HCT116 (cell line): ENCODE data around the gene PSD. TPM values are rescaled to one million over a fixed set of nuclear protein-coding genes. Genes with fewer than 3 reads are reported as not detected.

ENCODE experiments used
- ATAC-seq: fragments of 200-7000 bp; cut with Tn5 transposase; 2 replicates; pipeline ENCODE4 v1.9.1; 2020; ENCODE audit warnings: mild to moderate bottlenecking, moderate library complexity
- BruUV-seq: library from RNA; stranded (reverse); fragments of 400-500 nt; replicated peaks from 2 replicates; lab custom pipeline; 2021; lab: Mats Ljungman, UMichigan
- CTCF ChIA-PET: fragments of 300-600 bp; sonication (Branson Sonifier 250); formaldehyde crosslinking; loops from one replicate; lab custom pipeline; 2021; ENCODE audit warnings: antibody characterized with exemption; lab: Charles Lee
- POLR2A ChIA-PET: fragments of 300-600, 350-600 bp; sonication (Branson Sonifier 250); formaldehyde crosslinking; loops from one replicate; lab custom pipeline; 2021; ENCODE audit warnings: antibody characterized with exemption; lab: Charles Lee
- RAD21 ChIA-PET, 2 experiments: fragments of 300-600 bp; sonication (Branson Sonifier 250); formaldehyde crosslinking; loops; one replicate each; lab custom pipeline; 2023; ENCODE audit warnings: low total read pairs in 2 of 2; ENCODE audit not compliant: uncharacterized antibody in 2 of 2, unreplicated experiment in 2 of 2, low non-redundant PET in 1 of 2; lab: Charles Lee
- DNase-seq: peaks from one replicate; pipeline ENCODE4 v3.0.0-alpha.2; 2010; ENCODE audit warnings: low read depth, low spot score
- H2AFZ ChIP-seq: fragments of 200-600 bp; shearing (Covaris generic), sonication (generic); 2 replicates; pipeline ENCODE4 v1.6.1; 2017; ENCODE audit warnings: low read depth, mixed run types, mixed read lengths, antibody characterized with exemption, low read length; ENCODE audit not compliant: poor library complexity, severe bottlenecking
- H3K27ac ChIP-seq: 2 replicates; pipeline ENCODE4 v1.5.1; 2012; ENCODE audit warnings: low read depth, low read length
- H3K27me3 ChIP-seq: fragments of 200-600 bp; sonication (generic); 2 replicates; pipeline ENCODE4 v1.6.1; 2016; ENCODE audit warnings: mixed run types, low read length, mixed read lengths; ENCODE audit not compliant: insufficient read depth
- H3K36me3 ChIP-seq, 2 experiments: fragments of 200-500 bp in 1 of 2; fragments of 200-600 bp in 1 of 2; sonication (Bioruptor generic) in 1 of 2; sonication (generic) in 1 of 2; 2 replicates each; pipeline versions ENCODE4 v1.5.1 to v1.6.1; 2014 to 2016; ENCODE audit warnings: low read length in 2 of 2, inconsistent platforms in 1 of 2, mixed read lengths in 1 of 2, mixed run types in 1 of 2; ENCODE audit not compliant: insufficient read depth in 2 of 2, control insufficient read depth in 1 of 2
- H3K4me1 ChIP-seq, 2 experiments: fragments of 200-600 bp in 1 of 2; sonication (generic) in 1 of 2; 2 replicates each; pipeline versions ENCODE4 v1.5.1 to v1.6.1; 2012 to 2017; ENCODE audit warnings: low read length in 2 of 2, inconsistent platforms in 1 of 2, mild to moderate bottlenecking in 1 of 2, mixed read lengths in 1 of 2, mixed run types in 1 of 2, moderate library complexity in 1 of 2; ENCODE audit not compliant: insufficient read depth in 2 of 2, control insufficient read depth in 1 of 2
- H3K4me2 ChIP-seq: fragments of 200-600 bp; sonication (generic); 2 replicates; pipeline ENCODE4 v1.6.1; 2017; ENCODE audit warnings: mixed run types, low read length, mixed read lengths
- H3K4me3 ChIP-seq, 2 experiments: fragments of 200-600 bp in 1 of 2; sonication (generic) in 1 of 2; replicated peaks in 1 of 2; 2 replicates each; pipeline ENCODE4 v1.5.1; 2011 to 2016; ENCODE audit warnings: low read length in 2 of 2, control low read depth in 1 of 2, low read depth in 1 of 2, mild to moderate bottlenecking in 1 of 2, mixed read lengths in 1 of 2, mixed run types in 1 of 2
- H3K79me2 ChIP-seq: fragments of 200-600 bp; sonication (generic); 2 replicates; pipeline ENCODE4 v1.6.1; 2017; ENCODE audit warnings: mild to moderate bottlenecking, mixed run types, low read length, moderate library complexity, mixed read lengths; ENCODE audit not compliant: insufficient read depth
- H3K9ac ChIP-seq: fragments of 200-600 bp; sonication (generic); 2 replicates; pipeline ENCODE4 v1.6.1; 2016; ENCODE audit warnings: low read length, mixed read lengths
- H3K9me2 ChIP-seq: fragments of 200-600 bp; sonication (generic), shearing (Covaris generic); 2 replicates; pipeline ENCODE4 v1.6.1; 2017; ENCODE audit warnings: mixed run types, mild to moderate bottlenecking, moderate library complexity; ENCODE audit not compliant: insufficient read depth
- H3K9me3 ChIP-seq, 2 experiments: fragments of 200-500 bp in 1 of 2; fragments of 200-600 bp in 1 of 2; sonication (Bioruptor generic) in 1 of 2; sonication (generic) in 1 of 2; 2 replicates each; pipeline ENCODE4 v1.6.1; 2014 to 2017; ENCODE audit warnings: low read length in 2 of 2, mixed read lengths in 2 of 2, inconsistent platforms in 1 of 2, low read depth in 1 of 2, mild to moderate bottlenecking in 1 of 2, mixed run types in 1 of 2, moderate library complexity in 1 of 2; ENCODE audit not compliant: control insufficient read depth in 1 of 2, insufficient read depth in 1 of 2
- H4K20me1 ChIP-seq: fragments of 200-600 bp; sonication (generic), shearing (Covaris generic); 2 replicates; pipeline ENCODE4 v1.6.1; 2017; ENCODE audit warnings: mixed run types, mild to moderate bottlenecking, moderate library complexity; ENCODE audit not compliant: insufficient read depth
- CBX3 ChIP-seq: IDR thresholded peaks from 2 replicates; pipeline ENCODE4 v1.6.1; 2012; ENCODE audit warnings: low read depth
- CEBPB ChIP-seq: IDR thresholded peaks from 2 replicates; pipeline ENCODE4 v1.6.1; 2012; ENCODE audit warnings: low read depth
- EGR1 ChIP-seq: IDR thresholded peaks from 2 replicates; pipeline ENCODE4 v1.6.1; 2012; ENCODE audit warnings: low read depth
- EZH2 ChIP-seq: fragments of 200-600 bp; sonication (generic); IDR thresholded peaks from 2 replicates; pipeline ENCODE4 v1.6.1; 2017; ENCODE audit warnings: antibody characterized with exemption, mixed run types
- FOSL1 ChIP-seq: IDR thresholded peaks from 2 replicates; pipeline ENCODE4 v1.6.1; 2012; ENCODE audit warnings: low read depth
- JUND ChIP-seq: IDR thresholded peaks from 2 replicates; pipeline ENCODE4 v1.6.1; 2012
- POLR2A ChIP-seq: IDR thresholded peaks from 2 replicates; pipeline ENCODE4 v1.7.0; 2011; ENCODE audit warnings: borderline replicate concordance; ENCODE audit not compliant: insufficient read depth, insufficient read length; ENCODE audit errors: extremely low read depth
- POLR2AphosphoS5 ChIP-seq: IDR thresholded peaks from 2 replicates; pipeline ENCODE4 v1.6.1; 2011; ENCODE audit warnings: mild to moderate bottlenecking, low read depth, low read length, moderate library complexity
- SIN3A ChIP-seq: IDR thresholded peaks from 2 replicates; pipeline ENCODE4 v1.6.1; 2012; ENCODE audit warnings: low read depth
- SP1 ChIP-seq: IDR thresholded peaks from 2 replicates; pipeline ENCODE4 v1.6.1; 2012; ENCODE audit warnings: low read depth
- TCF7L2 ChIP-seq: IDR thresholded peaks from 2 replicates; pipeline ENCODE4 v1.7.0; 2011; ENCODE audit warnings: borderline replicate concordance, inconsistent platforms; ENCODE audit not compliant: insufficient read depth, insufficient read length; ENCODE audit errors: extremely low read depth
- YY1 ChIP-seq: IDR thresholded peaks from 2 replicates; pipeline ENCODE4 v1.6.1; 2011; ENCODE audit warnings: low read length, low read depth, moderate library complexity, mild to moderate bottlenecking; ENCODE audit not compliant: insufficient replicate concordance; ENCODE audit errors: extremely low read depth
- ZFX ChIP-seq: fragments of 450-650 bp; IDR thresholded peaks from 2 replicates; pipeline ENCODE4 v1.6.1; 2017
- ZNF274 ChIP-seq: fragments of 200-500 bp; sonication (Bioruptor generic); IDR thresholded peaks from 2 replicates; pipeline ENCODE4 v1.6.1; 2014; ENCODE audit warnings: mild to moderate bottlenecking, low read depth, low read length, inconsistent platforms
- intact Hi-C: fragments of 100-400 bp; cut with micrococcal nuclease; formaldehyde crosslinking; loops from 2 replicates; pipeline ENCODE4 v1.10.0; 2022
- total RNA-seq: library from RNA; stranded (reverse); gene quantifications from one replicate; pipeline ENCODE4 v1.2.1, GENCODE V29; 2021; ENCODE audit not compliant: unreplicated experiment
- TF ChIP-seq, protein P1 (sequence below), 3 experiments: fragments of 200-600 bp in 1 of 3; sonication (generic) in 1 of 3; IDR thresholded peaks in 2 of 3; conservative IDR thresholded peaks in 1 of 3; 2 replicates each; pipeline ENCODE4 v1.5.1; 2012 to 2017; ENCODE audit warnings: low read depth in 2 of 3, low read length in 2 of 3, antibody characterized with exemption in 1 of 3, borderline replicate concordance in 1 of 3, control low read depth in 1 of 3, mild to moderate bottlenecking in 1 of 3, mixed read lengths in 1 of 3, mixed run types in 1 of 3, moderate library complexity in 1 of 3; ENCODE audit not compliant: insufficient read depth in 1 of 3
- TF ChIP-seq, protein P2 (sequence below): IDR thresholded peaks from 2 replicates; pipeline ENCODE4 v1.6.1; 2012
- TF ChIP-seq, protein P3 (sequence below): IDR thresholded peaks from 2 replicates; pipeline ENCODE4 v1.6.1; 2011; ENCODE audit warnings: mild to moderate bottlenecking, low read length, moderate library complexity; ENCODE audit not compliant: insufficient replicate concordance; ENCODE audit errors: extremely low read depth

The PSD gene
- total RNA-seq, 1 experiment from 2014 or later, result 9.7 TPM

DNA sequence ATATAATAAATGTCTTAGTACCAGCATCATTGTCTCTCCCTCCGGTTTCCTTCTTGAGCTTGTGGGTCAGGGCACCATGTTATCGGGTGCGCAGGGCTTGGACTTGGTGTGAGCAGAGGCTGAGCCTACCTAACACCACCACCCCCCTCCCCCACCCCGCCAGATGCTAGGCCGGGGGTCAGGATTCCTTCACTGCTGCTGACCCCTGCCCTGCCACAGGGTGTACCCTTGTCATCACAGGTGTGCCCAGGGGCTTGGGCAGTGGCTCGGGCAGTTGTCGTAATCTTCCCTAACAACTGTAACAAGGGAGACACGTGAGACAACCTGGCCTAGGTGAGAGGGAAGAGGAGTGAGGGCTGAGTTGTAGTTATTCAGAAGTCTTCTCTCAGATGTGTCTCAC is 35.7 kb downstream of the PSD start:
- peaks cover 19 to 24% of the 10 kb centered on the region in 2 experiments for H3K36me3 ChIP-seq
- ChIA-PET POLR2A (no interaction called here), CTCF (interaction anchor here (1.3 to 3.6 kb wide), 4 partner anchors 12 to 152 kb away, joined by 5 to 41 read pairs (median 18); partner anchors contain the start of gene NFKB2), RAD21 (no interaction called here)
- ATAC-seq, result no peak
- H3K27me3 ChIP-seq, result no peaks in the 10 kb centered on the region
- intact Hi-C loops, result no loop called here
- H4K20me1 ChIP-seq, result no peaks in the 10 kb centered on the region
- no peaks in the 10 kb centered on the region for H3K9me3 ChIP-seq
- no TSS peak for BruUV-seq
- TF ChIP-seq POLR2AphosphoS5, result no peak
- TF ChIP-seq JUND, result no peak
- no peak for TF ChIP-seq EZH2
- no peaks in the 10 kb centered on the region for H3K4me1 ChIP-seq
- no peaks in the 10 kb centered on the region for H3K79me2 ChIP-seq
- DNase-seq, result no peak
- no peak overlapping the region for H3K4me2 ChIP-seq
- H2AFZ ChIP-seq, result no peak overlapping the region
- no peak overlapping the region for H3K4me3 ChIP-seq
- no peak overlapping the region for H3K9ac ChIP-seq
- no peaks in the 10 kb centered on the region for H3K9me2 ChIP-seq
- H3K27ac ChIP-seq, result no peak overlapping the region

DNA sequence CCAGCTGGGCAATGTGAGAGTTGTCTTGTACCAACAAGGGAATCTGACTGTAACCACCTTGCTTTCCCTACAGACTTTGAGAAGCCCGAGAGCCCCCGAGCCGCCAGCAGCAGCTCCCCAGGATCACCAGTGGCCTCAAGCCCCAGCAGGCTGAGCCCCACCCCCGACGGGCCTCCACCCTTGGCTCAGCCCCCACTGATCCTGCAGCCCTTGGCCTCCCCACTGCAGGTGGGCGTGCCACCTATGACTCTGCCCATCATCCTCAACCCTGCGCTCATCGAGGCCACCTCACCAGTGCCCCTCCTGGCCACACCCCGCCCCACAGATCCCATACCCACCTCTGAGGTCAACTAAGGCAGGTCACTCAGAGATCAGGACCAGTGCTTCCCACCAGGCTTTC is 36.6 kb downstream of the PSD start:
- H3K27ac ChIP-seq, result no peak overlapping the region
- no peaks in the 10 kb centered on the region for H3K79me2 ChIP-seq
- H3K9ac ChIP-seq, result no peak overlapping the region
- no peaks in the 10 kb centered on the region for H3K9me2 ChIP-seq
- CTCF ChIA-PET, result interaction anchor here (1.7 to 2.0 kb wide), 2 partner anchors 30 to 151 kb away, joined by 6 to 8 read pairs; no protein-coding TSS in a partner anchor
- no peak overlapping the region for H3K4me3 ChIP-seq
- H4K20me1 ChIP-seq, result no peaks in the 10 kb centered on the region
- POLR2A ChIA-PET, result interaction anchor here (1.2 kb wide), 1 partner anchor 9 kb away, joined by 3 read pairs; no protein-coding TSS in a partner anchor
- ATAC-seq (no peak), DNase-seq (no peak)
- no TSS peak for BruUV-seq
- H3K27me3 ChIP-seq, result no peaks in the 10 kb centered on the region
- RAD21 ChIA-PET, result no interaction called here
- H3K36me3 ChIP-seq, result peaks cover 20 to 24% of the 10 kb centered on the region in 2 experiments
- no peaks in the 10 kb centered on the region for H3K4me1 ChIP-seq
- intact Hi-C loops, result no loop called here
- H2AFZ ChIP-seq, result no peak overlapping the region
- no peaks in the 10 kb centered on the region for H3K9me3 ChIP-seq
- H3K4me2 ChIP-seq, result no peak overlapping the region
- TF ChIP-seq EZH2 (no peak), SP1 (no peak), EGR1 (no peak), ZFX (no peak), CEBPB (no peak), SIN3A (no peak), CBX3 (no peak), FOSL1 (no peak), JUND (no peak), YY1 (no peak), POLR2AphosphoS5 (no peak), TCF7L2 (no peak), ZNF274 (no peak), POLR2A (no peak)
- TF ChIP-seq, protein P1, sequence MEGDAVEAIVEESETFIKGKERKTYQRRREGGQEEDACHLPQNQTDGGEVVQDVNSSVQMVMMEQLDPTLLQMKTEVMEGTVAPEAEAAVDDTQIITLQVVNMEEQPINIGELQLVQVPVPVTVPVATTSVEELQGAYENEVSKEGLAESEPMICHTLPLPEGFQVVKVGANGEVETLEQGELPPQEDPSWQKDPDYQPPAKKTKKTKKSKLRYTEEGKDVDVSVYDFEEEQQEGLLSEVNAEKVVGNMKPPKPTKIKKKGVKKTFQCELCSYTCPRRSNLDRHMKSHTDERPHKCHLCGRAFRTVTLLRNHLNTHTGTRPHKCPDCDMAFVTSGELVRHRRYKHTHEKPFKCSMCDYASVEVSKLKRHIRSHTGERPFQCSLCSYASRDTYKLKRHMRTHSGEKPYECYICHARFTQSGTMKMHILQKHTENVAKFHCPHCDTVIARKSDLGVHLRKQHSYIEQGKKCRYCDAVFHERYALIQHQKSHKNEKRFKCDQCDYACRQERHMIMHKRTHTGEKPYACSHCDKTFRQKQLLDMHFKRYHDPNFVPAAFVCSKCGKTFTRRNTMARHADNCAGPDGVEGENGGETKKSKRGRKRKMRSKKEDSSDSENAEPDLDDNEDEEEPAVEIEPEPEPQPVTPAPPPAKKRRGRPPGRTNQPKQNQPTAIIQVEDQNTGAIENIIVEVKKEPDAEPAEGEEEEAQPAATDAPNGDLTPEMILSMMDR (IDR thresholded peaks at IDR 0.05 in 2 of 3, conservative IDR thresholded peaks at IDR 0.05 in 1 of 3; ENCODE audit: borderline replicate concordance in 1 of 3, insufficient read depth in 1 of 3, low read depth in 2 of 3, low read length in 2 of 3), result no peak
- TF ChIP-seq, protein P2, sequence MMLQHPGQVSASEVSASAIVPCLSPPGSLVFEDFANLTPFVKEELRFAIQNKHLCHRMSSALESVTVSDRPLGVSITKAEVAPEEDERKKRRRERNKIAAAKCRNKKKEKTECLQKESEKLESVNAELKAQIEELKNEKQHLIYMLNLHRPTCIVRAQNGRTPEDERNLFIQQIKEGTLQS, result no peak
- TF ChIP-seq, protein P3, sequence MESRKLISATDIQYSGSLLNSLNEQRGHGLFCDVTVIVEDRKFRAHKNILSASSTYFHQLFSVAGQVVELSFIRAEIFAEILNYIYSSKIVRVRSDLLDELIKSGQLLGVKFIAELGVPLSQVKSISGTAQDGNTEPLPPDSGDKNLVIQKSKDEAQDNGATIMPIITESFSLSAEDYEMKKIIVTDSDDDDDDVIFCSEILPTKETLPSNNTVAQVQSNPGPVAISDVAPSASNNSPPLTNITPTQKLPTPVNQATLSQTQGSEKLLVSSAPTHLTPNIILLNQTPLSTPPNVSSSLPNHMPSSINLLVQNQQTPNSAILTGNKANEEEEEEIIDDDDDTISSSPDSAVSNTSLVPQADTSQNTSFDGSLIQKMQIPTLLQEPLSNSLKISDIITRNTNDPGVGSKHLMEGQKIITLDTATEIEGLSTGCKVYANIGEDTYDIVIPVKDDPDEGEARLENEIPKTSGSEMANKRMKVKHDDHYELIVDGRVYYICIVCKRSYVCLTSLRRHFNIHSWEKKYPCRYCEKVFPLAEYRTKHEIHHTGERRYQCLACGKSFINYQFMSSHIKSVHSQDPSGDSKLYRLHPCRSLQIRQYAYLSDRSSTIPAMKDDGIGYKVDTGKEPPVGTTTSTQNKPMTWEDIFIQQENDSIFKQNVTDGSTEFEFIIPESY, result no peak
